K562 (cell line): ENCODE measurements around the gene ANKLE1. TPM values are rescaled to one million over a fixed set of nuclear protein-coding genes. Genes with fewer than 3 reads are reported as not detected.

Source experiments
- ARID3B ChIP-seq: fragments of 250-450 bp; sonication (Bioruptor Pico); IDR thresholded peaks from 2 replicates; pipeline ENCODE4 v1.4.0; 2020; ENCODE audit warnings: borderline replicate concordance
- CBX8 ChIP-seq: fragments of 200-600 bp; sonication (generic); IDR thresholded peaks from 2 replicates; pipeline ENCODE4 v1.6.1; 2012; ENCODE audit warnings: borderline replicate concordance, mixed run types, low read depth, mild to moderate bottlenecking, moderate library complexity, mixed read lengths, low read length, control low read depth, inconsistent platforms; ENCODE audit not compliant: poor library complexity, severe bottlenecking; ENCODE audit errors: extremely low read depth
- CHCHD3 ChIP-seq: fragments of 250-450 bp; sonication (Bioruptor Pico); IDR thresholded peaks from 2 replicates; pipeline ENCODE4 v2.1.2; 2022; ENCODE audit warnings: mild to moderate bottlenecking
- CREB3 ChIP-seq: fragments of 450-650 bp; conservative IDR thresholded peaks from 2 replicates; pipeline ENCODE4 v1.6.1; 2016; ENCODE audit warnings: missing genetic modification characterization, low read depth, mild to moderate bottlenecking, missing compliant biosample characterization, moderate library complexity
- HMBOX1 ChIP-seq: sonication (generic); IDR thresholded peaks from 2 replicates; pipeline ENCODE4 v1.6.1; 2016
- MTA1 ChIP-seq: fragments of 450-650 bp; IDR thresholded peaks from 2 replicates; pipeline ENCODE4 v1.6.1; 2017; ENCODE audit warnings: borderline replicate concordance
- PRDM10 ChIP-seq: fragments of 450-650 bp; IDR thresholded peaks from 2 replicates; pipeline ENCODE4 v1.6.1; 2018; ENCODE audit not compliant: partially characterized antibody
- SREBF1 ChIP-seq: fragments of 150-350 bp; IDR thresholded peaks from 2 replicates; pipeline ENCODE4 v1.6.1; 2014; ENCODE audit warnings: antibody characterized with exemption, low read depth, low read length, borderline replicate concordance
- TEAD1 ChIP-seq, 2 experiments: fragments of 450-650 bp in 1 of 2; sonication (generic) in 1 of 2; formaldehyde crosslinking; IDR thresholded peaks; 2 replicates each; pipeline versions ENCODE4 v1.4.0 to v1.8.0; 2020 to 2022; ENCODE audit warnings: mild to moderate bottlenecking in 2 of 2, missing genetic modification reagents in 1 of 2
- TRIM24 ChIP-seq, 2 experiments: fragments of 450-650 bp; IDR thresholded peaks; 2 replicates each; pipeline ENCODE4 v1.6.1; 2016
- ZNF280A ChIP-seq: fragments of 450-650 bp; IDR thresholded peaks from 2 replicates; pipeline ENCODE4 v1.6.1; 2018; ENCODE audit warnings: mild to moderate bottlenecking, low read depth; ENCODE audit not compliant: partially characterized antibody
- ZNF398 ChIP-seq: fragments of 250-450 bp; sonication (Bioruptor Pico); IDR thresholded peaks from 2 replicates; pipeline ENCODE4 v1.8.0; 2021; ENCODE audit warnings: moderate library complexity, mild to moderate bottlenecking, inconsistent platforms
- polyA plus RNA-seq, 8 experiments: library from polyadenylated mRNA; depleted of rRNA in 4 of 8; stranded (reverse) in 5 of 8; unstranded in 3 of 8; fragments of >200 nt; fragmentation: Nextera tagmentation in 2 of 8; fragmentation: Illumina TruSeq in 1 of 8; extraction: Ambion mirVana in 2 of 8; extraction: Trizol in 1 of 8; gene quantifications; 2 replicates each; pipeline versions ENCODE4 v1.2.1 to v1.2.3, GENCODE V29; 2011 to 2014; ENCODE audit warnings: inconsistent platforms in 1 of 8, missing spikeins in 1 of 8
- total RNA-seq, 7 experiments: library from RNA; depleted of rRNA in 6 of 7; stranded (reverse); fragments of >200 nt in 6 of 7; fragmentation: Illumina TruSeq in 2 of 7; extraction: Trizol in 2 of 7; gene quantifications; 2 replicates each; pipeline versions ENCODE4 v1.2.1 to v1.2.3, GENCODE V29; 2011 to 2021; ENCODE audit warnings: low replicate concordance in 1 of 7

The ANKLE1 gene
- total and polyA plus RNA-seq, 9 of the 15 experiments (the other 6 are each of a cell fraction or from before 2014, with no cell fraction given): 0.63 to 9.2 (median 2.9) TPM

GRCh38 chr19:17332677-17333581, 51.2 kb downstream of the ANKLE1 start (continued):
- 0 out of 2 replicates have a peak, but pooled peaks have one; percentile 33 for TF ChIP-seq ARID3B (CRISPR knock-in tag)
- TF ChIP-seq CREB3: no peak
- TF ChIP-seq ZNF280A: no peak
- TF ChIP-seq TEAD1 (CRISPR knock-in tag; IDR thresholded peaks at IDR 0.05): no peak
- TF ChIP-seq HMBOX1: no peak
- no peak for TF ChIP-seq CHCHD3 (CRISPR knock-in tag)
- TF ChIP-seq TRIM24 (IDR thresholded peaks at IDR 0.05): no peak
- TF ChIP-seq MTA1: no peak
- no peak for TF ChIP-seq PRDM10
- TF ChIP-seq CBX8: no peak
- TF ChIP-seq ZNF398: no peak
- TF ChIP-seq SREBF1: no peak
